ENCODE data around the gene UBE2V1. TPM values are rescaled to one million over a fixed set of nuclear protein-coding genes. Genes with fewer than 3 reads are reported as not detected.

UBE2V1 gene
- polyA plus RNA-seq, 6 donors from 2014 or later, result 99.3 to 153 (median 113) TPM

- peaks cover 3 to 14% (median 6%) of the 10 kb centered on the region in 3 donors for H3K4me1 Mint-ChIP-seq
- ATAC-seq (ENCODE audit: low read depth in 2 of 2) (no peak), DNase-seq (no peak)
- H3K9me3 Mint-ChIP-seq, result no peaks in the 10 kb centered on the region
- H3K27me3 Mint-ChIP-seq, result no peaks in the 10 kb centered on the region
- H3K4me3 Mint-ChIP-seq, result no peak overlapping the region
- H3K36me3 Mint-ChIP-seq, result peaks cover 12% of the 10 kb centered on the region in 2 donors
- H3K27ac Mint-ChIP-seq, result no peak overlapping the region
These were observed 18.0 kb upstream of the UBE2V1 start for GRCh38 chr20:50130995-50131394.

- H3K27ac Mint-ChIP-seq, result no peak overlapping the region
- DNase-seq, result no peak
- ATAC-seq (ENCODE audit: low read depth in 2 of 2), result no peak
- peaks cover 3 to 11% (median 6%) of the 10 kb centered on the region in 3 donors for H3K4me1 Mint-ChIP-seq
- no peaks in the 10 kb centered on the region for H3K9me3 Mint-ChIP-seq
- no peak overlapping the region for H3K4me3 Mint-ChIP-seq
- peaks cover 12 to 15% of the 10 kb centered on the region in 2 donors for H3K36me3 Mint-ChIP-seq
- H3K27me3 Mint-ChIP-seq, result no peaks in the 10 kb centered on the region
These were observed 17.4 kb upstream of the UBE2V1 start for GRCh38 chr20:50130356-50130723.

- H3K27me3 Mint-ChIP-seq, result no peaks in the 10 kb centered on the region
- ATAC-seq (ENCODE audit: low read depth in 2 of 2) (no peak), DNase-seq (no peak)
- peaks cover 12 to 15% of the 10 kb centered on the region in 2 donors for H3K36me3 Mint-ChIP-seq
- H3K9me3 Mint-ChIP-seq, result no peaks in the 10 kb centered on the region
- peak overlapping the region in 1 of 6 donors; percentile 42 for H3K27ac Mint-ChIP-seq
- H3K4me3 Mint-ChIP-seq, result no peak overlapping the region
- H3K4me1 Mint-ChIP-seq, result peaks cover 3 to 11% (median 6%) of the 10 kb centered on the region in 3 donors
These were observed 16.9 kb upstream of the UBE2V1 start for GRCh38 chr20:50129662-50130355.

GRCh38 chr20:50128520-50128905 is 15.6 kb upstream of the UBE2V1 start:
- Mint-ChIP-seq H3K4me3 (peak overlapping the region in 1 of 8 donors; percentile 15), H3K4me1 (peaks cover 3 to 11% (median 8%) of the 10 kb centered on the region in 3 donors), H3K36me3 (peaks cover 12 to 20% of the 10 kb centered on the region in 2 donors), H3K27me3 (no peaks in the 10 kb centered on the region), H3K9me3 (no peaks in the 10 kb centered on the region), H3K27ac (no peak overlapping the region)
- no peak for ATAC-seq (ENCODE audit: low read depth in 2 of 2)
- DNase-seq, result no peak

GRCh38 chr20:50127587-50128519 is 14.9 kb upstream of the UBE2V1 start:
- ATAC-seq (ENCODE audit: low read depth in 2 of 2) (no peak), DNase-seq (no peak)
- Mint-ChIP-seq H3K9me3 (no peaks in the 10 kb centered on the region), H3K4me3 (no peak overlapping the region), H3K4me1 (peaks cover 3 to 13% (median 11%) of the 10 kb centered on the region in 3 donors), H3K27ac (no peak overlapping the region), H3K27me3 (no peaks in the 10 kb centered on the region), H3K36me3 (peaks cover 12 to 24% of the 10 kb centered on the region in 2 donors)

GRCh38 chr20:50126662-50127061 is 13.7 kb upstream of the UBE2V1 start:
- ATAC-seq (ENCODE audit: low read depth in 2 of 2) (no peak), DNase-seq (no peak)
- no peaks in the 10 kb centered on the region for H3K27me3 Mint-ChIP-seq
- H3K4me1 Mint-ChIP-seq, result peaks cover 0 to 13% (median 6%) of the 10 kb centered on the region in 3 donors
- H3K27ac Mint-ChIP-seq, result peak overlapping the region in 1 of 6 donors; percentile 90
- no peak overlapping the region for H3K4me3 Mint-ChIP-seq
- peaks cover 12 to 16% of the 10 kb centered on the region in 2 donors for H3K36me3 Mint-ChIP-seq
- no peaks in the 10 kb centered on the region for H3K9me3 Mint-ChIP-seq

GRCh38 chr20:50125279-50125678 is 12.3 kb upstream of the UBE2V1 start:
- H3K27ac Mint-ChIP-seq, result peak overlapping the region in 1 of 6 donors; percentile 82
- peaks cover 4 to 15% (median 5%) of the 10 kb centered on the region in 3 donors for H3K4me1 Mint-ChIP-seq
- no peak overlapping the region for H3K4me3 Mint-ChIP-seq
- ATAC-seq (ENCODE audit: low read depth in 2 of 2), result no peak
- H3K9me3 Mint-ChIP-seq, result no peaks in the 10 kb centered on the region
- DNase-seq, result no peak
- no peaks in the 10 kb centered on the region for H3K27me3 Mint-ChIP-seq
- peaks cover 10 to 16% of the 10 kb centered on the region in 2 donors for H3K36me3 Mint-ChIP-seq

- H3K9me3 Mint-ChIP-seq, result no peaks in the 10 kb centered on the region
- H3K4me1 Mint-ChIP-seq, result peaks cover 0 to 15% (median 4%) of the 10 kb centered on the region in 3 donors
- DNase-seq, result no peak
- H3K36me3 Mint-ChIP-seq, result peaks cover 7 to 16% of the 10 kb centered on the region in 2 donors
- no peak overlapping the region for H3K4me3 Mint-ChIP-seq
- H3K27me3 Mint-ChIP-seq, result no peaks in the 10 kb centered on the region
- H3K27ac Mint-ChIP-seq, result peak overlapping the region in 1 of 6 donors; percentile 27
- no peak for ATAC-seq (ENCODE audit: low read depth in 2 of 2)
These were observed 11.5 kb upstream of the UBE2V1 start for GRCh38 chr20:50124496-50124895.

GRCh38 chr20:50123418-50123817 is 10.5 kb upstream of the UBE2V1 start:
- Mint-ChIP-seq H3K4me3 (no peak overlapping the region), H3K4me1 (peaks cover 0 to 15% (median 4%) of the 10 kb centered on the region in 3 donors), H3K36me3 (peaks cover 7 to 16% of the 10 kb centered on the region in 2 donors), H3K27me3 (no peaks in the 10 kb centered on the region), H3K9me3 (no peaks in the 10 kb centered on the region), H3K27ac (no peak overlapping the region)
- DNase-seq (no peak), ATAC-seq (ENCODE audit: low read depth in 2 of 2) (no peak)

- no peaks in the 10 kb centered on the region for H3K27me3 Mint-ChIP-seq
- peaks cover 7 to 16% of the 10 kb centered on the region in 2 donors for H3K36me3 Mint-ChIP-seq
- DNase-seq (no peak), ATAC-seq (ENCODE audit: low read depth in 2 of 2) (no peak)
- H3K4me3 Mint-ChIP-seq, result no peak overlapping the region
- peaks cover 0 to 15% (median 4%) of the 10 kb centered on the region in 3 donors for H3K4me1 Mint-ChIP-seq
- H3K27ac Mint-ChIP-seq, result peak overlapping the region in 1 of 6 donors; percentile 52
- no peaks in the 10 kb centered on the region for H3K9me3 Mint-ChIP-seq
These were observed 9.8 kb upstream of the UBE2V1 start for GRCh38 chr20:50122763-50123162.

- H3K27me3 Mint-ChIP-seq, result no peaks in the 10 kb centered on the region
- peaks cover 5 to 16% of the 10 kb centered on the region in 2 donors for H3K36me3 Mint-ChIP-seq
- no peak overlapping the region for H3K4me3 Mint-ChIP-seq
- ATAC-seq (ENCODE audit: low read depth in 2 of 2) (no peak), DNase-seq (no peak)
- H3K9me3 Mint-ChIP-seq, result no peaks in the 10 kb centered on the region
- peaks cover 0 to 15% (median 7%) of the 10 kb centered on the region in 3 donors for H3K4me1 Mint-ChIP-seq
- H3K27ac Mint-ChIP-seq, result peak overlapping the region in 1 of 6 donors; percentile 42
These were observed 8.9 kb upstream of the UBE2V1 start for GRCh38 chr20:50121858-50122271.

GRCh38 chr20:50120935-50121693 is 8.2 kb upstream of the UBE2V1 start:
- Mint-ChIP-seq H3K27ac (peak overlapping the region in 1 of 6 donors; percentile 24), H3K27me3 (no peaks in the 10 kb centered on the region), H3K9me3 (no peaks in the 10 kb centered on the region), H3K4me3 (no peak overlapping the region), H3K4me1 (peaks cover 3 to 18% (median 10%) of the 10 kb centered on the region in 3 donors), H3K36me3 (peaks cover 0 to 14% of the 10 kb centered on the region in 2 donors)
- ATAC-seq (ENCODE audit: low read depth in 2 of 2), result peak; percentile 68 to 75
- peak; percentile 48 for DNase-seq

GRCh38 chr20:50118203-50118602 is 5.3 kb upstream of the UBE2V1 start:
- ATAC-seq (ENCODE audit: low read depth in 2 of 2), result no peak
- Mint-ChIP-seq H3K4me1 (peaks cover 22 to 38% (median 37%) of the 10 kb centered on the region in 3 donors), H3K4me3 (no peak overlapping the region), H3K9me3 (no peaks in the 10 kb centered on the region), H3K27ac (no peak overlapping the region), H3K36me3 (peaks cover 0 to 1% of the 10 kb centered on the region in 2 donors), H3K27me3 (no peaks in the 10 kb centered on the region)
- no peak for DNase-seq

Measured in naive B cell (primary cell).